Neural cell (in vitro differentiated cells): Measurements from ENCODE around the gene APIP.

Experiments
- CTCF ChIP-seq: fragments of 450-650 bp; IDR thresholded peaks from 2 replicates; pipeline ENCODE4 v1.5.1; 2014; ENCODE audit warnings: antibody characterized with exemption, mild to moderate bottlenecking, moderate library complexity; ENCODE audit not compliant: poor library complexity, severe bottlenecking
- POLR2AphosphoS5 ChIP-seq: IDR thresholded peaks from 2 replicates; pipeline ENCODE4 v1.6.1; 2012
- RAD21 ChIP-seq: fragments of 450-650 bp; conservative IDR thresholded peaks from 2 replicates; pipeline ENCODE4 v1.6.1; 2014; ENCODE audit warnings: antibody characterized with exemption, mild to moderate bottlenecking, moderate library complexity

GRCh38 chr11:34938611-34939010 lies 22.4 kb upstream of the APIP start:
- no peak for TF ChIP-seq POLR2AphosphoS5
- no peak for TF ChIP-seq CTCF
- no peak for TF ChIP-seq RAD21
